NCI-H2171 treated with DMSO at 0.1 percent for 48 hours (cell line): Measurements from ENCODE around the gene NSG1.
"Not testable (repeated sequence)": the region's sequence is repeated elsewhere in the genome, so short reads cannot be mapped to it uniquely, and the experiment has no call there.

Experiments used
- DNase-seq: peaks from one replicate; lab custom pipeline; 2025; lab: John Stamatoyannopoulos, UW

The NSG1 gene

GRCh38 chr4:4386736-4387392 lies at the start of gene NSG1:
Gene NSG1 (plus strand): TSS chr4:4387102. CDS start chr4:4387630, 528 bp downstream.
- peak; percentile 5 for DNase-seq

- no peak for DNase-seq
These were observed 48.5 kb upstream of the NSG1 start for GRCh38 chr4:4338210-4339001.

DNA sequence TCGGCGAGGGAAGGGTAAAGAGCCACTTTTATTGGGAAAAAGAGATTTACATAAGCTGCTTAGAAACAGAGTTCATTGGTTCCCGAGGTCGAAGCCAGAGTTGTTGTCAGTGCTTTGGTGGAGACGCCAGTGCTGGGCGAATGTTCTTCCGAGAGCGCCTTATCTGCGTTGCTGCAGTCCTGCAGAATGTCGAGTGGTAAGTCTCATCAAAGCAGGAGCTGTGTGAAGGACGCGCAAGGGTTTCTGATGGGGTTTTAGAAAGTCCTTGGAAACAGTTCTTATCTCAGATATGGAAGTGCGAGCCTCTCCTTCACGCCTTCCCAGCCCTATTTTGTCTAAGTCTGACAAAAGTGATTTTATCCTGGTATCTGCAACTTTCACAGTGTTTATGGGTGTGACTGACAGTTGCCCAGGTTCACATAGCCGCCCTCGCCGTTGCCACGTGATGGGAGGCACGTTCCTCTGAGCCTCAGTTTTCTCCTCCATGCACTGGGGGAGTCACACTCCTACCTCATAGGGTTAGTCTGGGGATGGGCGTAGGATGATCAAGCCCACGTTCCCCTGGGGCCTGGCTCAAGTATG lies 47.3 kb upstream of the NSG1 start:
- DNase-seq, result no peak

DNA sequence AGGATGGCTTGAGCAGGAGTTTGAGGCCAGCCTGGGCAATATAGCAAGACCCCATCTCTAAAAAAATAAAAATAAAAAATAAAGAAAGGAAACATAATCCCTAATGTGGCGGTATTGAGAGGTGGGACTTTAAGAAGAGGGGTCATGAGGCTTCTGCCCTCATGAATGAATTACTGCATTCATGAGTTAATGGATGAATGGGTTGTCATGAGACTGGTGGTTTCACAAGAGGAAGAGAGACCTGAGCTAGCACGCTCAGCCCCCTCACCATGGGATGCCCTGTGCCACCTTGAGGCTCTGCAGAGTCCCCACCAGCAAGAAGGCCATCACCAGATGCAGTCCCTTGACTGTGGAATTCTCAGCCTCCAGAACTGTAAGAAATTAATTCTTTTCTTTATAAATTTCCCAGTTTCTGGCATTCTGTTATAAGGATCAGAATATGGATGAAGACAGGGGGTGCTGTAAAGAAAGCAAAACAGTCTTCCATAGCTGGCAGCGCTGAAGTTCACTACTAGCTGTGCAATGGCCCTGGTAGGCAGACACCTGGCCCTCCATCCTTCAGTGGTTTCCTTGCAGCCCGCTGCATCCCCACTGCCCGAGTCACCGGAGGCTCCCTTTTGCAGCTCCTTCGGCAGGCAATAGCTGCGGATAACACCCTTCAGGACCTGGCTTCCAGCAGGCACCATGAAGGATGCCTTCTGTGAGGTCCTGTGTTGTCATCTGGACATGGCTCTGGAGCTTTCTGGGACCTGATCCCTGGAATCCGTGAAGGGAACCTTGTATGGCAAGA lies 44.8 kb upstream of the NSG1 start:
- DNase-seq, result no peak

DNA sequence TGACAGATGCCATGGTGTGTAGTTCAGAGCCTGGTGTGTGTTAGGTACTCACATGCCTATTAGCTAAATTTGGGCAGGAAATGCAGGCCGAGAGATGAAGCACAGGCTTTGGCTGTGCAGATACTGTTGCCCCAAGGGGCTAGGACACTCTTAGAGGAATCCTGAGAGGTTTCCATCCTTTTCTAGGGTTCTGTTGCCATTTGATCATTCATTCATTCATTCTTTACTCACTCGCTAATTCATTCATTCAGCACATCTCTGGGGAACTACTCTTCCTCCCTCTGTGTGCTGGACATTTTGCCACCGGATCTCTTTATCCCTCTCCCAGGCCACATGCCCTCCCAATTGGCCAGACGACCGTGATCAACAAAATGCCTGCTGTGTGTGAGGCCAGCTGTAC lies 43.9 kb upstream of the NSG1 start:
- DNase-seq, result no peak

DNA sequence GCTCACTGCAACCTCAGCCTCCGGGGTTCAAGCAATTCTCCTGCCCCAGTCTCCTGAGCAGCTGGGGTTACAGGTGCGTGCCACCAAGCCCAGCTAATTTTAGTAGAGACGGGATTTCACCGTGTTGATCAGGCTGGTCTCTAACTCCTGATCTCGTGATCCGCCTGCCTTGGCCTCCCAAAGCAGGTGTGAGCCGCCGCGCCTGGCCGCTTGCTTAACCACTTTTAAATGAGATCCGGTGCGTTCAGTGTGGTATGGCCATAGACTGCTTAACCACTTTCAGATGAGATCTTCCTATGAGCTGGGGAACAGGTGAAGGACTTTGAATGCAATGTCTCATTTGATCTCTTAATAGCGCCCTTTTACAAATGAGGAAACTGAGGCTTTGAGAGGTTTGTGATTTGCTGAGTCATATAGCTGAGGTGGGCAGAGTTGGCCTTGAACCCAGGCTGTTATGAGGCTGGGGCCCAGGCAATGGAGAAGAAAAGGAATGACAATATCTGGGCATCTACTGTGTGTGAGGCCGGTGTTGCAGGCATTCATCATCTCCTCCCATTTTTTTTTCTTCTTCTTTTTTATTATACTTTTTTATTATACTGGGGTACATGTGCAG lies 41.9 kb upstream of the NSG1 start:
- no peak for DNase-seq

DNA sequence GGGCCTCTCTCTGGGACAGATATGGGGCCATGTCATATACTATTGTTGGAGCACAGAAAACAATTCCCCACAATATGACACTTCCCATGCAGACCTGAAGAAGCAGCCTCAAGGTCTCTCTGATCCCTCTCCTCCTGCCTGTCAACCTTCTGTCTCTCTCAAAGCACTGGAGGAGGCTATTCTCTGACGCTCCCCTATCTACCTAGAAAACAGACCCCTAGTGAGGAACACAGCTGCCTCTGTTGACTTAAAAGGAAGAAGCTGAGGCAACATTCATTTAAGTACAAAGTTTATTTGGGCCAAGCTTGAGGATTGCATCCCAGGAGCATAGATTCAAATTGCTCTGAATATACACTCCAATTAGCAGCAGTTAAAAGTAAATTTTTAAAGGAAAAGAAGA lies 39.3 kb upstream of the NSG1 start:
- no peak for DNase-seq

- not testable (repeated sequence) for DNase-seq
These were observed 38.3 kb upstream of the NSG1 start for GRCh38 chr4:4348585-4348984.

GRCh38 chr4:4349867-4350266 lies 37.0 kb upstream of the NSG1 start:
- no peak for DNase-seq

DNA sequence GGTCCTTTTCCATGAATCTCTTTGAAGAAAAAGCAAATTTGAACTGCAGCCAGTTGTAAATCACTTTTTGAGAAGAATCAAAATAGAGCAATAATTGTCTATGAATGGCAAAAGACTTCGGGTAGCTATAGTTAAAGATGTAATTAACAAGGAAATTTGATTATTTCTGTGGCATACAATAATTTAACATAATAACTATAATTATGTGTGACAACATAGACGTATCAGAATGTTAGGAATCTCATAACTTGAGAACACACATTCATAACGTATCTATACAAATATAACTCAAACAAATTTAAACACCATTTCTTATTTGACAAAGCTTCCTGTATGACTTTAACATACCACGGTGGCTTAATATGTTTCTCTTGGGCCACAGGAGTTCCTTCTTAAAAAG lies 36.0 kb upstream of the NSG1 start:
- no peak for DNase-seq

DNA sequence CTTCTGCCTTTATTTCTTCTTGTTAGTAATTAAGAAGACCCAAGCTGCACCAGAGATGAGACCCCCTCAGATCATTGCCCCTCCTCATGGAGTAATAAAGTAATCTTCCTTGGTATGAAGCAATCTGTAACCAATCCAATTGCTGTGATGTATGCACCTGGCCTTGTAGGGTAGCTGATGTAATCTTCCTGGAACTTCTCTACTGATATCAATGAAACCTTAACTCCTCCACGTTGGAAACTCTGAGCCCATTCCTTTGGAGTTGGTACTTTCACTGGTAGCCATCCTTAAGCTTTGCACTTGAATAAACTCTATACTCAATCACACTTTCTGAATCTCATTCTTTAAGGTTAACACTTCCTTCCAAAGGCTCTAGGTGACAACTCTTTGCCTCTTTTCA lies 31.6 kb upstream of the NSG1 start:
- no peak for DNase-seq

DNA sequence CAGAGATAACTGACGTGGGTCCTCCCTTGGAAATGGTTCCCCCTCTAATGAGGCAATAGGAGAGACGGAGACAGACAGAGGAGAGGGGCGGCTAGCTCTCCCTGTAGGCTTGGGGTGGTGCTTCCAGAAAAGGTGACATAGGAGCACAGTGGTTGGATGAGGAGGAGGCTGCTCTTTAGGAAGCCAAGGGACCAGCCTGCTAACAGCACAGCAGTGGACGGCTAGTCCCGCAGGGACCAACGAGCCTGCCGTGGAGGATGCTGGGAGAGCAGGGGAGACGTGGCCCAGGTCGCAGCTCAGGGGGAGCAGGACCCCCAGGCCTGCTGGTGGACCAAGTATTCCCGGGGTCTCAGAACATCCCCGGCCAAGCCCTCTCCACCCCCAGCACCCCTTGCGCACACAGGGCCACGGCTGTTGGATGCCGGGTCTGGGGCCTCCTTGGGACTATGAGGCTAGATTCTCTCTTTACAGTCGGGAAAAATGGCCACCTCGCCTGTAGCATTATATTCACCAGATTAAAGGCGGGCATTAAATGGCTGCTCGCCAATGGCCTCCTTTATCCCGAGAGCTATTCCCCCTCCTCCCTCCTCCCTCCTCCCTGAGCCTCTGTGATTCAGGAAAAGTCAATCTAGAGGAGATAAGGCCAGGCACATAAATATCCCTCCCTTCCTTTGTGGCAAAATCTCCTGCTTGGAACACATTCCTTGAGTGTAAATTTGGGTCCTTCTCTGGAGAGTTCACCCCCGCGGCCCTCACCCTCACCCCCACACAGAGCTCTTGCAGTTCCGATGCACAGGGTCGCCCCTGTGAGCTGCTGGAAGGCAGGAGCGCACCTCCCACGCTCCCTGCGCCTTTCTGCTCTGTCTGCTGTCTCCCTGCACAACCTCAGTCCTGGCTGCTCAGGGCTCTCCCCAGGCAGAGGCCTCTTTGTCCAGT lies 30.5 kb upstream of the NSG1 start:
- no peak for DNase-seq

DNA sequence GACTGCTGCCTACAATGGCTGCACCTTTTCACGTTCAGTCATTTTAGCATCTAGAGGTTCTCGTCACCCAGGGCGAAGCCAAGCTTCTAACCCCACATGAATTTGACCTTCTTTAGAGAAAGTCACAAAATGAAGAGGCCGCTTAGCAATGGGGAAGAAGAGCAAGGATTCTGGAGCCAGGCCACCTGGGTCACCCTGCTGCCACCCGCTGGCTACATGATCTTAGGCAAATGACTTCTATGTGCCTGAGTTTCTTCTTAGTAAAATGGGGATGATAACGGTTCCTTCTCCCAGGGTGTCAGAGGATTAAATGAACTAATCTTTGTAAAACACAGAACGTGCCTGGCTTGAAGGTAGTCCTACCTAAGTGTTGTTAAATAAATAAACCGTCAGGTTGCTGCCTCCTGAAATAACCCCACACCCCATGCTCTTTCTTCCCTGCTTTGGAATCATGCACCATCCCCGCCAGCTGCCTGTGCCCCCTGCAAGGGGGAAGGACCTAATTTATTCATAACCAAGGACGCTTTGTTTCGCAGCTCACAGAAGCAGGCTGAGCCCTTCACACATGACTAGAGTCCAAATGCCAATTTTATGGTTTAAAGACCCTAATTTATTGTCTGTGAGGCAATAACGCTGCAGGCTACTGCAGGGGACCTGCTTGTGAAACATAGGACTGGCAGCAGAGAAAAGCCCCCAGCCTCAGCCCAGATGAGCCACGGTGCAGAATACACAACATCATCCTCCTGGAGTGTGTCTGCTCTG lies 28.6 kb upstream of the NSG1 start:
- DNase-seq, result no peak

GRCh38 chr4:4361883-4362282 lies 25.0 kb upstream of the NSG1 start:
- DNase-seq, result no peak

GRCh38 chr4:4362991-4363697 lies 23.8 kb upstream of the NSG1 start:
- DNase-seq, result no peak

DNA sequence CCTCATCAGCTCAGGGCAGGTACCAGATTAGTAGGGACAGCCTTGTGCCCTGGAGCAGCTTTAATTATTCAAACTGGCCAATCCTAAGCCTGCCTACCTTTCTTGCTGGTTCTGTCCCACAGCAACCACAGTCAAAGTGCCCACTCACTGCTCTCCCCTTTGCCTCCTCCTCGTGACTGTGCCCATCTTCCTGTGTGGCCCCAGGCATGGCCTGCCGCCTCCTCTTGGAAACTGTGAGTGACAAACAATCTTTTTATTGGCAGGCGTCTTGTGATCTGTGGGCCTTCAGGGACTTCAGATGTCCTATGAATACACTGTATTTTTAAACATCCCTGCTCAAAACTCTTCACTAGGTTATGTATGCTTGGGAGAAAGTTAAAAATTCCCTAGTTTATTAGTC lies 22.8 kb upstream of the NSG1 start:
- no peak for DNase-seq

- no peak for DNase-seq
These were observed 22.3 kb upstream of the NSG1 start for GRCh38 chr4:4364486-4365208.

- no peak for DNase-seq
These were observed 17.9 kb upstream of the NSG1 start for GRCh38 chr4:4368809-4369580.
